DND-41 (cell line): ENCODE data around the gene FUT6.

Source experiments
- ATAC-seq: fragments of 200-7000 bp; cut with Tn5 transposase; 3 replicates; pipeline ENCODE4 v1.9.1; 2021; ENCODE audit warnings: low read depth; ENCODE audit not compliant: insufficient read depth
- DNase-seq: peaks from one replicate; pipeline ENCODE4 v3.0.0-alpha.2; 2020
- H2AFZ ChIP-seq: 2 replicates; pipeline ENCODE4 v1.6.0; 2012; ENCODE audit warnings: low read depth, low read length
- H3K27ac ChIP-seq: 2 replicates; pipeline ENCODE4 v1.5.1; 2012; ENCODE audit warnings: low read length, inconsistent platforms
- H3K27me3 ChIP-seq: fragments of 200-600 bp; sonication (generic); 2 replicates; pipeline ENCODE4 v1.6.0; 2012; ENCODE audit warnings: low read length, mild to moderate bottlenecking, inconsistent platforms; ENCODE audit not compliant: insufficient read depth, poor library complexity
- H3K36me3 ChIP-seq: 2 replicates; pipeline ENCODE4 v1.5.1; 2012; ENCODE audit warnings: low read length, inconsistent platforms; ENCODE audit not compliant: insufficient read depth
- H3K4me1 ChIP-seq: 2 replicates; pipeline ENCODE4 v1.5.1; 2012; ENCODE audit warnings: mild to moderate bottlenecking, low read length; ENCODE audit not compliant: insufficient read depth
- H3K4me2 ChIP-seq: 2 replicates; pipeline ENCODE4 v1.6.0; 2012; ENCODE audit warnings: mild to moderate bottlenecking, moderate library complexity, low read length, inconsistent platforms; ENCODE audit not compliant: insufficient read depth
- H3K4me3 ChIP-seq, 2 experiments: fragments of 200-600 bp in 1 of 2; shearing (Covaris generic) in 1 of 2; 2 replicates each; pipeline ENCODE4 v1.5.1; 2012 to 2016; ENCODE audit warnings: inconsistent platforms in 2 of 2, low read length in 2 of 2, mild to moderate bottlenecking in 2 of 2, low read depth in 1 of 2, moderate library complexity in 1 of 2
- H3K79me2 ChIP-seq: 2 replicates; pipeline ENCODE4 v1.6.0; 2012; ENCODE audit warnings: low read length, inconsistent platforms; ENCODE audit not compliant: insufficient read depth
- H3K9ac ChIP-seq: 2 replicates; pipeline ENCODE4 v1.6.0; 2012; ENCODE audit warnings: low read depth, mild to moderate bottlenecking, inconsistent platforms, low read length, moderate library complexity
- H3K9me3 ChIP-seq: 2 replicates; pipeline ENCODE4 v1.5.1; 2012; ENCODE audit warnings: low read length, moderate library complexity, mild to moderate bottlenecking, inconsistent platforms; ENCODE audit not compliant: insufficient read depth, severe bottlenecking
- H4K20me1 ChIP-seq: 2 replicates; pipeline ENCODE4 v1.6.0; 2012; ENCODE audit warnings: low read length; ENCODE audit not compliant: insufficient read depth
- CTCF ChIP-seq: IDR thresholded peaks from 2 replicates; pipeline ENCODE4 v1.5.1; 2012; ENCODE audit warnings: borderline replicate concordance, low read length, moderate library complexity, mild to moderate bottlenecking; ENCODE audit not compliant: poor library complexity, severe bottlenecking; ENCODE audit errors: extremely low read depth
- EZH2 ChIP-seq: IDR thresholded peaks from 3 replicates; pipeline ENCODE4 v1.6.1; 2012; ENCODE audit warnings: borderline replicate concordance, low read depth, mild to moderate bottlenecking, moderate library complexity, low read length, inconsistent platforms; ENCODE audit not compliant: severe bottlenecking

Gene FUT6

GRCh38 chr19:5826531-5827341 is 12.8 kb downstream of the FUT6 start:
- no peak overlapping the region for H3K27ac ChIP-seq
- peaks cover 3% of the 10 kb centered on the region for H4K20me1 ChIP-seq
- peak overlapping the region; percentile 21; the same call in 1 of the 2 replicates for H3K4me2 ChIP-seq
- no peak overlapping the region for H2AFZ ChIP-seq
- ATAC-seq (peak; percentile 78), DNase-seq (peak; percentile 67)
- no peaks in the 10 kb centered on the region for H3K79me2 ChIP-seq
- peaks cover 9% of the 10 kb centered on the region for H3K4me1 ChIP-seq
- TF ChIP-seq EZH2 (no peak), CTCF (no peak)
- H3K36me3 ChIP-seq: no peaks in the 10 kb centered on the region
- H3K4me3 ChIP-seq: no peak overlapping the region
- no peak overlapping the region for H3K9ac ChIP-seq
- peaks cover 13% of the 10 kb centered on the region for H3K27me3 ChIP-seq
- H3K9me3 ChIP-seq: no peaks in the 10 kb centered on the region

DNA sequence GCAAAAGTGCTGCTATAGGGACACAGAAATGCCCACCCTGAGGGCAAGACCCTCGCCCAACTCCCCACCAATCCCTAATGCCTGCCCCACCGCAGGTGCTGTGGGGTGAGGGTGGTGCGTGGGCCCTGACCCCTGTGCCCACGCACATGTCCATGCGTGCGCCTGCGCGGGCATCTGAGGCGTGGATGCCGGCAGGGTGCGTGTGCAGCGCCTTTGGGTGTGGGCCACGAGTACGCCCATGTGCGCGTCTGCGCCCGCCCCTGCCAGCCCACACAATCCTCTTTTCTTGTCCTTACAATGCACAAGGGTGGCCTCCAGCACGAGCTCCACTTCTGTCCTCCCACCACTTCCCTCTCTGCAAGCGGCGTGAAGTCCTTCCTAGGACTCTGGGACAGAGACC is 14.3 kb downstream of the FUT6 start:
- peaks cover 9% of the 10 kb centered on the region for H3K4me1 ChIP-seq
- no peak overlapping the region for H3K4me3 ChIP-seq
- H3K9ac ChIP-seq: no peak overlapping the region
- H3K9me3 ChIP-seq: no peaks in the 10 kb centered on the region
- H2AFZ ChIP-seq: no peak overlapping the region
- peaks cover 3% of the 10 kb centered on the region for H4K20me1 ChIP-seq
- H3K79me2 ChIP-seq: no peaks in the 10 kb centered on the region
- no peak overlapping the region for H3K27ac ChIP-seq
- H3K36me3 ChIP-seq: no peaks in the 10 kb centered on the region
- no peak for DNase-seq
- TF ChIP-seq CTCF: no peak
- TF ChIP-seq EZH2: no peak
- H3K27me3 ChIP-seq: peaks cover 13% of the 10 kb centered on the region
- ATAC-seq: no peak
- H3K4me2 ChIP-seq: no peak overlapping the region

DNA sequence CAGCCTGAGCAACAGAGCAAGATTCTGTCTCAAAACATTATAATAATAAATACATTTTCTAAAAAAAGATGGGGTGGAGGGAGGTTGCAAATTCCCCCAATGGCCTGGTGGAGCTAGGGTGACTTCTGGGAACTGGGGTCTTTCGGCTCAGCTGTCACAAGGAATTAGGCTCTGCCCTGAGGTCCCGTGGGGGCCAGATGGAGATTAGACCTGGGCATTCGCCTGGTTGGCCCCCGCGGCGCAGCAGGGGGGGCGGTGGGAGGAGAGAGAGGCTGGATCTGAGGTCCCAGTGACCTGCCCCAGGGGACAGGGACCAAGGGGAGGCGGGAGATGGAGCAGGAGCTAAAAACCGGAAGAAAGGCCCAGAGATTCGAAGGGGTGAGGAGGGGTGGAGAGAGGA is 14.8 kb downstream of the FUT6 start:
- peaks cover 9% of the 10 kb centered on the region for H3K4me1 ChIP-seq

More for the DNA sequence above, 14.8 kb downstream of the FUT6 start:
- no peaks in the 10 kb centered on the region for H3K36me3 ChIP-seq
- H3K9ac ChIP-seq: no peak overlapping the region
- ATAC-seq (no peak), DNase-seq (no peak)
- H4K20me1 ChIP-seq: peaks cover 3% of the 10 kb centered on the region
- no peak overlapping the region for H3K4me3 ChIP-seq
- H3K27ac ChIP-seq: no peak overlapping the region
- no peaks in the 10 kb centered on the region for H3K79me2 ChIP-seq
- no peaks in the 10 kb centered on the region for H3K9me3 ChIP-seq
- H3K27me3 ChIP-seq: peaks cover 13% of the 10 kb centered on the region
- TF ChIP-seq EZH2: no peak
- TF ChIP-seq CTCF: no peak
- no peak overlapping the region for H3K4me2 ChIP-seq
- H2AFZ ChIP-seq: no peak overlapping the region
